Islet precursor cell (in vitro differentiated cells): ENCODE data around the gene PRR35.

ENCODE experiments used
- DNase-seq: peaks from one replicate; pipeline ENCODE4 v3.0.0-alpha.2; 2018

Gene PRR35

DNA sequence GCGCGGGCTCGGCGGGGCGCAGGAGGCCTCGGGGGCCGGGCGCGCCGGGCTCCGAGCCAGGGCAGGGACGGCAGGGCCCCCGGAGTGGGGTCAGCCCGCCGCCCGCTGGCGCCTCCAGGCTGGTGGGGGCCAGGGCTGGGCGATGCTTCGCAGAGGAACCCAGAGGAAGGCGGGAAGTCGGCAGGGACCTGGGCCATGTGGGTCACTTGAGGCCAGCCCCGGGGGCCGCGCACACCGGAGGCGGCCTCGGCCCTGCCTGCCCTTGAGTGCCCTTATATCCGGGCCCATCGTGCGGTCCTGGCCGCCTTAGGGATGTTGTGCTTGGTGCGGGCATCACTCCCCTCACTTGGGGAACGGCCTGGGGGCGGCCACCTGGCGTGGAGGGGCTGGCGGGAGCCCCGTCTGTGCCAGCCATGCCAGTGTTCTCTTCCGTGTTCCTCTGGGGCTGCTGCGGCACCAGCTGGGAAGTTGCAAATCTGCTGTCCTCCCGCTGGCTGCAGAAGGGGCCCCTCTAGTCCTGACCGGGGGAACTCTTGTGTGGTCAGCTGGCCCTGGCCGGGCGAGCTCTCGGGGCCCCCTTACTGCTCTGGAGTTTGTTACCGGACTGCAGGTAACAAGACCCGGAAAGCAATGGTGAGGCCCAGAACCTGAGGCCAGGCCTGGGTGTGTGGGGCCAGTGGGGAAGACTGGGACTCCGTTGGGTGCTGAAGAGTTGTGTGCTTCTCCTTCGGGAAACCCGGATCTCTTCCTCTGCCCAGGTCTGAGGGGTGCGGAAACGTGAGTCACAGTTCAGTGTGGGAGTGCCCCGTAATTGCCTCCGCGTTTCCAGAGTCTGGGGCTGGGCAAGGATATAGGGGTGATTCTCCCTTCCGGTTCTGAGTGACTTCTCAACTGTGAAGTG lies 31.8 kb upstream of the PRR35 start:
- DNase-seq = no peak

DNA sequence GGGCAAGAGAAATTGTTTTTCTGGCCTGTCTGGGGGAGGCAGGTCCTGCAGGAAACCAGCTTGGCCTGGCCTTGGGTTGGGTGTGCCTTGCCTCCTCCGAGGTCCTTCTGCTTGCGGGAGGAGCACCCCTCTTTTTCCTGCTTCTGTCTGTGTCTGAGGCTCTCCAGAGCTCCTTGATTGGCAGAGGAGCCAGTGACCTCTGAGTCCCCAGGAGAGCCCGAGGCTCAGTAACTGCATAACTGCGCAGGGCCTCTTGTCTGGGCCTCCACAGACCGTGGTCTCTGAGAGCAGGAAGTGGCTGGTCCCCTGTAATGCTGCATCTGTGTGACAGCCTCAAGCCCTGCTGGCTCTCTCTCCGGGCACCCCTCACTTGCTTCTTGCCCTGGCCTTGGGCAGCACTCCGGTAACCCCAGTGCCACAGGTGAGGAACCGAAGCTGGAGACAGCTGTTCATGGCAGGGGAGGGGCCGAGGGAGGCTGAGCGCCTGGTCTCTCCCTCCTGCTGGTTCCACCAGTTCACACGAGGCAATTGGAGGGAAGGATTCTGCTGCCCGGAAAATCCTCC lies 31.1 kb upstream of the PRR35 start:
- no peak for DNase-seq

DNA sequence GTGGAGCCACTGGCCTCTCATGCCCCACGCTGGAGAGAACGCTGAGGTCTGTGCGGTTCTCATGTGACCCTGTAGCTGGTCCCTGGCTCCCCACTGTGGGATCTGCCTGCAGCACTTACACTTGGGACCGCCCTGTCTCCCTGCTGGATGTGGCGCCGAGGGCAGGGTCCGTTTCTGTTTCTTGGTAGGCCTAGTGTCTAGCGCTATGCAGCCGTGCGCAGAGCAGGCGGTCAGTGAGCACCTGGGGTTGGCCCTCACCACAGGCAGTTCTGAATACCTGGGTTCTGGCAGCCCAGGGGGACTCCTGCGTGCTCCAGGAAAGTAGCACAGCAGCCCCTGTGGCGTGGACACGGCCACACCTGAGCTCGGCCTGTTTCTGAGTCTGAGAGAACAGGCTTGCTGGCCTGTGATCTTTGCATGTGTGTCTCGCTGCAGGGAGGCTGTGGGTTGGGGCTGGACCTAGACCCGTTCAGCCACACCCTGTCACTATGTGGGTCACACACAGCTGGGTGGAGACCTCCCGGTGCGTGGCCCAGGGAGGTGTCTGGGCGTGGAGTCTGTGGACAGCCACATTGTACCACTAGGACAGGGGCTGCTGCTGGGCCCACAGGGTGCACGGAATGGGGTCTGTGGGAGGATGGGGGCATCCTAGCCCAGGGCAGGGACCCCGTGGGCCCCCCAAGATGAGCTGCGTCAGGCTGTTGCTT lies 29.9 kb upstream of the PRR35 start:
- DNase-seq = no peak

DNA sequence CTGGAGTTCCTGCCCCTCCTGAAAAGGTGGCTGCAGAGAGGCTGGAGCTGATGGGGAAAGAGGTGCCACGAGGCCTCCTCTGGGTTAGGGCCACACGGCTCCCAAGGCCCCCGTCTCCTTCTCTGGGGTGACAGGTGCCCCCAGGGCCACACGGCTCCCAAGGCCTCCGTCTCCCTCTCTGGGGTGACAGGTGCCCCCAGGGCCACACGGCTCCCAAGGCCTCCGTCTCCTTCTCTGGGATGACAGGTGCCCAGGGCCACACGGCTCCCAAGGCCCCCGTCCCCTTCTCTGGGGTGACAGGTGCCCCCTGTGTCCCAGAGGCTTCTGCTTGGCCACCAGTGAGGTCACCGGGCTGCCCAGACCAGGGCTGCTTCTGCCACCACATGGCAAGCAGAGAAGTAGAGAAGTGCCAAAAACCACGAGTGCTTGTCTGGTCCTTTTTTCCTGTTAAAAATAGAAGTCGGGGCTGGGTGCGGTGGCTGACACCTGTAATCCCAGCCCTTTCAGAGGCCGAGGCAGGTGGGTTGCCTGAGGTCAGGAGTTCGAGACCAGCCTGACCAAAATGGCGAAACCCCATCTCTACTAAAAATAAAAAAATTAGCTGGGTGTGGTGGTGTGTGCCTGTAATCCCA lies 28.6 kb upstream of the PRR35 start:
- DNase-seq = no peak

DNA sequence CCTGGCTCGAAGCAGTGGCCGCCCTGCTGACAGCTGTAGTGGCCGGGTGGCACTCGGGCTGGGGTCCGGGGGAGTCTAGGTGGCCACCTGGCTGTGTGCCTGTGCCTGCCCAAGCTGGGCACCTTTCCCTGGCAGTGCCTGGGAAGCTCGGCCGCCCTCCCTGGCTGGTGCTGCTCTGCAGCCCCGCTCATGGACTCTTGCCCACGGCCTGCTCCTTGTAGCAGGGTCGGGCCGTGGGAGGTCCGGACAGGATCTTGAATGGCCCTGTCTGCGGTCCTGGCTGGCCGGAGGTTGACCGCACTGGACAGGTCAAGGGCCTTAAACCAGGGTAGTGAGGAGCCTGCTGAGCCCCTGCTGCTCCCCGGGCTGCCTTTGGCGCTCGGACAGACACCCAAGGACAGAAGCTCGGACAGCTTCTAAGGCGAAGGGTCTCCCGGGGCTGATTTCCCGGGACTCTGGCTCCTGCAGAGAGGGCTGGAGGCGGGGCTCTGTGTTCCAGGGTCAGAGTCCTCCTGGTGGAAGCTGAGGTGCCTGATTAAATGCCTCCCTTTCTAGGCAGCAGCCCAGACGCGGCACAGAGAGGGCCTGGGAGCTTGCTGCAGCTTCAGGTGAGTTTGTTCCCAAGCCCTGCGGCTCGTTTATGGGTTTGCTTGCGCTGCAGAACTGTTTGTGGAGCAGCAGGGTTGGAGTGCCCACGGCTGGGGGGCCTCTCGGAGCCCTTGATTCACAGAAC lies 26.6 kb upstream of the PRR35 start:
- peak; percentile 73 for DNase-seq

DNA sequence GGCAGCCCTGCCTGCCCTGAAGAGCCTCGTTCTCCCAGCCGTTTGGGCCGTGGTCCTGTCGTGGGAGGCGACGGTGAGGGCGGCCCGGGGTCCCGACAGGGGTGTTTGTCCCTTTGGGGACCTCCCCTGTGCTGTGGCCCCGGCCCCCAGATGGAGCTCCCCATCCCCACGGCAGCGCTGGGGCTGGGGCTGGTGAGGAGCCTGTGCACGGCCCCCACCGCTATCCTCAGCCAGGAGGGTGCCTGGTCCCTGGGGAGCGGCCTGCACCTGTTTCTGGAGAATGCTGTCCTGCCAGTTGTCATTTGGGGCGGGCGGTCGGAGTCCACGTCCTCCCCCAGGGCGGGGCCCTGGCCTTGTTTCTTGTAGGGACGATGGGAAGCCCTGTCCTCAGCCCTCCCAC lies 26.1 kb upstream of the PRR35 start:
- no peak for DNase-seq

DNA sequence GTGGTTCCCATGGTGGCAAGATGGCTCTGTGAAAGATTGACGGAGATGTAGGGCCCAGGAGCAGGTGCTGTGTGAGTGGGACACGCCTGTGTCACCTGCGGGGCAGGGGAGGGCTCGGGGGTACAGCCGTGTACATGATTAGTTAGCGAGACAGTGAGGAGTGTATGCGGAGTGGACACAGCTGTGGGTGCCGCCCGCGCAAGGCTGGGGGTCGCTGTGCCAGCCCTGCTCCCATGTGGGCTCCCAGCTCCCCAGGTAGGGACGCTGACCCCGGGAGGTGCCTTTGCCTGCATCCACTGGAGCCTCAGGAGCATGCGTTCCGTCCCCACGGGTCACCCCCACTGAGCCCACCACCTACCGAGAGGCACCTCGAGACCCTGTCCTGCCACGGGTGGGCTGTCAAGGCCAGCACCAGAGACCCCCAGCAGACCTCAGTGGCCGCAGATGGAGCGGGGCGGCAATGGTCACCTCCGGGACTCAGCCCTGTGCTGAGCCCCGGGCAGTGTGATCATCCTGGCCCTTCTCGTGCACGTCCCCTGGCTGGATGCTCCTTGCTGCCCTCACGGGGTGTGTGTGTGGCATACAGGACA lies 25.2 kb upstream of the PRR35 start:
- no peak for DNase-seq

DNA sequence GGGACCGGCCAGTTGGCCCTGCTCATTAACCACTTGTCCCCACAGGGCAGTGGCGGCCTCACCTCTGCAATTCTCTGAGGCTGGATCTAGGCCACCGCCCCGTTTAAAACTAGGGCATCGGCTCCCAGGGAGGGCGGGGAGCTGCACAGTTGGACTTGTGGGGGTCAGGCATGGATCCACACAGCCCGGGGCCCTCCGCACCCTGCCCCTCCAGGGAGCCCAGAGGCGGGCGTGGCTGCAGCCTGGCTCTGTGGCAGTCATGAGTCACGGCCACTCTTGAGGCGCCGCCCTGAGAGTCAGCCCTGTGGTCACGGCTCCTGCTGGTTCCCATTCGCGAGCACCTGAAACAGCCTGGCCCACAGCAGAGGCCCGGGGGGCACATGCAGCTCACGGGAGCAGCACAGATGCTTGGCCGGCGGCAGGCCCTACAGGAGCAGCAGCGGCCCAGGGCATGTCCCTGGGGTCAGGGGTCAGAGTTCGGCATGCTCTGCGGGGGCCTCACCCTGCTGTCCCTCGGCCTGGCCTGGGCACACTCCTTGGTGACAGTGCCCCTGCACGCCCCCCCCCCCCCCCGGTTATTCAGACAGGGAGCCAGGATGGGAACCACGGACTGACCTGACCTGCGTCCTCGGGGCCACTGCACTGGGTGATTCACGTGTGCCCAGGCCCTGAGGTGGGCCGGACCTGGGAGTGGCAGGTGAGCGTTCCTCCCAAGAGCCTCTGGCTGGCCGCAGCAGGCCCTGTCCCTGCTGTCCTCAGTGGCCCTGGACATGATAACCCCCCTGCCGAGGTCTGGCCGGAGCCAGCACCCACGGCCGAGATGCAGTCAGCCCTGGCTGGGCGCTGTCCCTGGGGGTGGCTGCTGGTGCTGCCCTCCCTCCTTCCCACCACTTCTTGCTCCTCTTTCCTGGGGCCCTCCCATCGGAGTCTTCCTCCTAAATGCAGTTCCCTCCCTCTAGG lies 24.5 kb upstream of the PRR35 start:
- peak; percentile 69 for DNase-seq

DNA sequence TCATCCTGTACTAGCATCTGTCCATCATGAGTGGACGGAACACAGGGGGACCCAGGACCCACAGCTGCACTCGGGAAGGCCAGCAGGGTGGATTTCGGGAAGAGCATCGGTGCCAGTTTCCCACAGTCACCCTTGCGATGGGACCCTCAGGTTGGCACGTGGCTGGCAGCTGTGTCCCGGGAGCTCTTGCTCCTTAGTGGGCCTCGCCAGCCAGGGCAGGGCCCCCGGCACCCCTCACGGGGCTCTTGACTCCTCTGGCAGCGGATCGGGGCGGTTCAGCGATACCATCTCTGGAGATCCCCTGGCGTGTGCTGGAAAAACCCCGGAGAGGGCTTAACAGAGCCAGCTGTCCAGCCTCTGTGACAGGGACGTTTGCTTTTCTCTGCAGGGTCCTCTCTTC lies 23.4 kb upstream of the PRR35 start:
- no peak for DNase-seq

DNA sequence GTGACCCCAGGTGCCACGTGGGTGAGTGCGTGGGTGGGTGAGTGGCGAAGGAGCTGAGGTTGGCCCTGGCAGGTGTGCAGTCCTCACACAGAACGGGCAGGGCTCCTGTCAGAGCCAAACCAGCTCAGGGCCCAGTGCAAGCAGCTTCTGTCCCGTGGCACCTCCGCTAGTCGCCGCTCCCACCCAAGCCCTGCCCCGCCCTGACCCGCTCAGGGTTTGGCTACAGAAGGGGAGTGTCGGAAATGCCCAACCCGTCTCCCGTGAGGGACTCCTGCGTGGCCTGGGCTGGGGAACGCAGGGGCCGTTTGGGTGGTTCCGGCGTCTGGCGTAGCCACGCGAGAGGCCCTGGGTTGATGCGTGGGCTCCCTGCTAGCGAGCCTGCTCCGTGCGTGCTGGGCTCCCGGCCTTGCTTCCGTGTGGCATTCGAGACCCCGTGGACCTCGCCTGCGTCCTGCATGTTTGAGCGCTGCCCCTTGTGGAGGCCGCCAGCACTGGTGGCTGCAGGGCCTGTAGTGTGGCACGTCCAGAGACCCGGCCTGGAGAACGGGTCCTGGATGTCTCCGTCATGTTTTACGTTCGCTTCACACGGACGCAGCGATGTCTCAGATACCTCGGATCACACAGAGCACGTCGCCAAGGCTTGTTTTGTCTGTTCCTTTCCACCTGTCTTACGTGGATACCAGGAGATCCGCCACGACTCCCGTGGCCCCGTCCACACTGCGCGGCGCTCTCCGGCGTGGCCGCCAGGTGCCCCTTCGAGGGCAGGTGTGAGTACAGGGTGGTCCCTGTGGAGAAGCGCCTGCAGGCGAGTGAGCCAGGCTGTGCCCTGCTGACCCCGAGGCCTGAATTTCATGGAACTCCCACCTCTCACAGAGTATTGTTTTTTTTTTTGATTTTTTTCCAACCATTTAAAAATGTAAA lies 22.5 kb upstream of the PRR35 start:
- no peak for DNase-seq

DNA sequence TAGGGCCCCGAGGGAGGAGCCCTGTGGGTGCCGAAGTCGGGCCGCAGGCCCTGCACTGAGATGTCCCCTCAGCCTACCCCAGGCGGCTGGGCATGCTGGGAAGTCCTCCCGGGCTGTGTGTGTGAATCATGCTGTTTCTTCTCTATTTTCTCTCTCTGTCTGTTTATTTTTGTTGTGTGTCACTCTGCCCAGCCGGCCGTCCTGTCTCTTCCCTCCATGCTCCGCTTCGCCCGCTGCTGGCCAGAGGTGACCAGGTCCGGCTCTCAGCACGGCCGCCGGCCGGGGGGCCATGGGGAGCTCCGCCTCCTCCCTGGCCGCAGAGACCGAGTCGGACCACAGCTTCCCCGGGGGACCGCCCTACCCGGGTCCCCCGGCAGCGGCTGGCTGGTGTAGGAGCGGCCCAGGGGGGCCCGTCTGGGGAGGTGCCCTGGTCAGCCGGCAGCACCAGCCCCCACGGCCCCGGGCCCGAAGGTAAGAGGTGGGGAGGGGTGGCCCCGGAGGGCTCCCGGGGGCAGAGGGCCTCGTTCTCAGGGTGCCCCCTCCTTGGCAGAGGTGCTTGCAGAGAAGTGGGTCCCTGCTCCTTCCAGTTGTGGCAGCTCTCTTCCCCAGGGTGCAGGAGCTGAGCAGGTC lies 20.2 kb upstream of the PRR35 start:
- DNase-seq = no peak

DNA sequence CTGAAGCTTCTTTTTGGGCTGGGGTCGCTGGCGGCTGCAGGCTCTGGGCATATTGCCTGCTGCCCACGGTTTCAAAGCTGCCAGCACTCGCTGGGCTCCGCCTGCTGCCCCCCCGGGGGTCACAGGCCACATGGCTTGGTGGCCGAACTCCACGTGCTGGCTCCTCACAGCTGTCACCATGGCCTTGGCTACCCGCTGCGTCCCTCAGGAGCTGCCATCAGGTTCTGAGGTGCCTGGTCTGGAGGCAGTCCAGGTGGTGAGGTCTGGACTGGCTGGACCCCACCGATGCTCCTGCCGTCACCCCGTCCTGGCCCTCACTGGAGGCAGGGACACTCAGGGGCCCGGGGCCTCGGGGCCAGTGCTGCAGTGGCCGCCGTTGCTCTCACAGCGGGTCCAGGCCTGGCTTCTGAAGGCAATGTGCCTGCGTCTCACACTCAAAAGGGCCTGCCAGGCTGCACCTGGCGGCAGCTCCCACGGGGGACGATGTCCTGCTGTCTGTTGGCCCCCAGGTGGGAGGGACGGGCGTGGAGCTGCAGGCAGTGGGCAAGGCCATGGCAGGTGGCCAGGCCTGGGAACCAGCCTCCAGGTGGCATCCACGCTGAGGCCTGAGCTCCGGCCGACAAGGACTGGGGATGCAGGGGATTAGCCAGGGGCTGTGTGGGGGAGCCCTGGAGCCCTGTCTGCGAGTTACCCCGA lies 19.4 kb upstream of the PRR35 start:
- no peak for DNase-seq

DNA sequence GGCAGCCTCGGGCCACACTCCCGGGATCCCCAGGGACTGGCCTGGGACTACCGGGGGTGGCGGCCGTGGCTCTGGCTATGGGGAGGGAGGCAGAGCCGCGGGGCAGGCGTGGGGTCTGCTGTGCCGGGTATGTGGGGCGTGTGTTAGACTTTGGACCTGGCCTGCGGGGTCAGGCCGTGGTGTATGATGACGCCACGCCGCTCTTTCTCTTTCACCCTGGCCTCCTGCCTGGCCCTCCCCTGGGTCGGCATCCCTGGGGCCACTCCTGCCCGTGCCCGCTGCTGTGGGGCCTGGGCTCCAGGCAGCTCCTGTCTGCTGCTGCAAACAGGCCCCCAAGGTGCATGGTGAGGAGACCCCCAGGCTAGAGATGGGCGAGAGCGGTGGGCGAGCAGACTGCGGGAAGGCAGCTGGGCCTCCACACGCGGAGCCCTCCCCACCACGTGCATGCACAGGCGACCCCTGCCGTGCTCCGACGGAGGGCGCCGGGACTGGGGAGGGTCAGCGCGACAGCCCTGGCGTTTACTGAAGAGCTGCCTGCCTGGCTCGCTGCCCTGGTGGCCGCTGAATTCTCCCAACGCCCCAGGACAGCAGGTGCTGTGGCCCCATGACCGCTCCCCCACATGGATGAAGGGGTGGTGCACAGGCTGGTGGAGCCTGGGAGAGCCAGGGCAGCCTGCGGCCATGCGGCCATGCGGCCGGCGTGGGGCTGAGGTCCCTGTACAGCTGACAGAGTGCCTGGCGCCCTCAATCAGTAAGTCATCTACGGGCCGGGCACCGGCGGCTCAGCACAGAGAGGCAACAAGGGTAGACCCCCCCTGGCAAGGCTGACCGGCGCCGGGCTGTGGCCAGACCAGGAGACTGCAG lies 16.7 kb upstream of the PRR35 start:
- no peak for DNase-seq

DNA sequence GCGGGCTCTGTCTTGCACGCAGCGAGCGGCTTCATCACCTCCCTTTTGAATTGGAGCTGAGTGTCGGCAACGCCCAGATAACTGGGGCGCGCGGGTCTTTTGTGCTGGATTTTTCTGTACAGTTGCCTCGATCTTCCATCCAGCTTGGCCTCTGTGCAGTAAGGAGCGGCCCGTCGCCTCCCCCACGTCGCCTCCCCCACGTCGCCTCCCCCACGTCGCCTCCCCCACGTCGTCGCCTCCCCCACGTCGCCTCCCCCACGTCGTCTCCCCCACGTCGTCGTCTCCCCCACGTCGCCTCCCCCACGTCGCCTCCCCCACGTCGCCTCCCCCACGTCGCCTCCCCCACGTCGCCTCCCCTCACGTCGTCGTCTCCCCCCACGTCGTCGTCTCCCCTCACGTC lies 15.7 kb upstream of the PRR35 start:
- no peak for DNase-seq

DNA sequence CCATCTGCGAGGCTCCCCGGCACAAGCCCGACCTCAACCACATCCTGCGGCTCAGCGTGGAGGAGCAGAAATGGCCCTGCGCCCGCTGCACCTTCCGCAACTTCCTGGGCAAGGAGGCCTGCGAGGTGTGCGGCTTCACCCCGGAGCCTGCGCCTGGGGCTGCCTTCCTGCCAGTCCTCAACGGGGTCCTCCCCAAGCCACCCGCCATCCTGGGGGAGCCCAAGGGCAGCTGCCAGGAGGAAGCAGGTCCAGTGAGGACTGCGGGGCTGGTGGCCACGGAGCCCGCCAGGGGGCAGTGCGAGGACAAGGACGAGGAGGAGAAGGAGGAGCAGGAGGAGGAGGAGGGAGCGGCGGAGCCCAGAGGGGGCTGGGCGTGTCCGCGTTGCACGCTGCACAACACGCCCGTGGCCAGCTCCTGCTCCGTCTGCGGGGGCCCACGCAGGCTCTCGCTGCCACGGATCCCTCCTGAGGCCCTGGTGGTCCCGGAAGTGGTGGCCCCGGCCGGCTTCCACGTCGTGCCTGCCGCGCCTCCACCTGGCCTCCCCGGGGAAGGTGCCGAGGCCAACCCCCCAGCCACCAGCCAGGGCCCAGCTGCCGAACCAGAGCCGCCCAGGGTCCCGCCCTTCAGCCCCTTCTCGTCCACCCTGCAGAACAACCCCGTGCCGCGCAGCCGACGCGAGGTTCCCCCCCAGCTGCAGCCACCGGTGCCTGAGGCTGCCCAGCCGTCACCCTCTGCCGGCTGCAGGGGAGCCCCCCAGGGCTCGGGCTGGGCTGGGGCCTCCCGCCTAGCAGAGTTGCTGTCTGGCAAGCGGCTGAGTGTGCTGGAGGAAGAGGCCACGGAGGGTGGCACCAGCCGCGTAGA lies 13.1 kb upstream of the PRR35 start:
- DNase-seq = peak; percentile 86

DNA sequence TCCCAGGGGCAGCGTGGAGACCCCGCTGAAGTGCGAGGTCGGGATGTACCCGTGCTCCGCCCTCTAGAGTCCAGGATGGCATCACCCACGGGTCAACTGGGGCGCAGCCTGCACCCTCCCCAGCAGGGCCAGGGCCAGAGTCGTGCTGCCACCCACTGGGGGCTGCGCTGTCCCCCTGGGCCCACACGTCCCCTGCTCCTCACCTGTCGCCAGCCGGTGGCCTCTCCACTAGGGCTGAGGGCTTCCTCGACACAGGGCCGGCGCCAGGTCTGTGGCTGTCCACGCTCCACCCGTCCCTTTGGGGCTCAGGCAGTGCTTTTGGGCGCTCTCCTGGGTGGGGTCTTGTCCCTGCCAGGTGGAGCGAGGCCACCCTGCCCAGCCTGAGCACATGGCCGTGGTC lies 11.6 kb upstream of the PRR35 start:
- no peak for DNase-seq
